GM21825 (cell line): ENCODE results near the gene DAPP1.
A peak's percentile ranks its signal among the peaks of the same experiment; 100 is the strongest.
"Not testable (repeated sequence)": the region's sequence is repeated elsewhere in the genome, so short reads cannot be mapped to it uniquely, and the experiment has no call there.

ENCODE experiments used
- ATAC-seq: cut with Tn5 transposase; IDR thresholded peaks from one replicate; pipeline ENCODE4 v1.9.1; 2021; ENCODE audit warnings: mild to moderate bottlenecking, moderate library complexity; ENCODE audit not compliant: unreplicated experiment

Gene DAPP1

DNA sequence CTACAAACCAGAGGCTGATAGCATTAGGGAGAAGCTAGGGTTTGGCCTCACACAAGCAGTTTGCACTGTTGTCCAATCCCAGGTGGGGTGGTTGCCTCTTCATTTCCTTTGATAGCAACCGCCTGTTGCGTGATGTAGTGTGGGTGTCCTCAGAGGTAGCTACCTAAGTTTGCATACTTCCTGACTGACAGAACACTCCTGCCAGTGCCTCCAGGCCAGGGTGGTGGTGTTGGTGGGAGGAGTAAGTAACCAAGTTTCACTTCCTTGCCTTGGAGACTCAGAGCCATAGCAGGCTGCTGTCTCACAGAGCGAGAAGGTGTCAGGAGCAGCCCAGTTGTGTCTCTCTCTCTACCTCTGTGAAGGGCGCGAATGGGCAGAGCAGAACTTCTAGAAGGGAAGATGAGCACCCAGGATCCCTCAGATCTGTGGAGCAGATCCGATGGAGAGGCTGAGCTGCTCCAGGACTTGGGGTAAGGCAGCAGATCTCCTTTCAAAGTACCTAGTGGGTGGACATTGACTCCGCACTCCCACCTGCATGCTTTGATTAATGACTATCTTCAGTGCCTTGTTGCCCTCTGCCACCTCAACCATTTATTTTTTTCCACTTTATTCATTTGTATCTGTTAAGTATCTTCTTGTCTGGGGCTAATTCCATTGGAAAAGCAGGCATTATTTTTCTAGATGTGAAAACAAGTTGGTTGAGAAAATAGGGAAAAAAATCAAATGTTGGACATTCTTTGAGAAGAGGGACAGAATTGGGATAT lies at the start of gene DAPP1:
DAPP1 (plus strand) TSS at position 283 of the 764 bp plus-strand sequence; CDS start at position 370, 87 bp downstream.
- peak; percentile 95 for ATAC-seq

GRCh38 chr4:99770842-99771241 lies 45.8 kb upstream of the DAPP1 start:
- ATAC-seq, result not testable (repeated sequence)

DNA sequence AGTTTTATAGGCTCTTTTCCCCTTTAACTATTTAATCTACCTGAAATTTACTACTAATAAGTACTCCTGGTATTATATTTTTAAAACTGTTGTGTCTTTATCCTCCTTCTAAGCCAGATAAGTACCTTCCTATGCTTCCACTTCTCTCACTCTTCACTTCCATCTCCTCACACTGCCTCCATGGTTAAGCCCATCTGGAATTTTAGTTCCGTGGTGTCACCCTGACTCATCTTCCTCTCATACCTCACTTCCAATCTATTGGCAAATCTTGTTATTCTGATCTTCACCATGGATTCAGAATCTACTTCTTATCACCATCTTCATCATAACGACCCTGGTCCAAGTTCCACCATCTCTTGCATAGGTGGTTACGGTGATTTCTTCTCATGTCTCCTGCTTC lies 32.7 kb upstream of the DAPP1 start:
- ATAC-seq, result no peak

DNA sequence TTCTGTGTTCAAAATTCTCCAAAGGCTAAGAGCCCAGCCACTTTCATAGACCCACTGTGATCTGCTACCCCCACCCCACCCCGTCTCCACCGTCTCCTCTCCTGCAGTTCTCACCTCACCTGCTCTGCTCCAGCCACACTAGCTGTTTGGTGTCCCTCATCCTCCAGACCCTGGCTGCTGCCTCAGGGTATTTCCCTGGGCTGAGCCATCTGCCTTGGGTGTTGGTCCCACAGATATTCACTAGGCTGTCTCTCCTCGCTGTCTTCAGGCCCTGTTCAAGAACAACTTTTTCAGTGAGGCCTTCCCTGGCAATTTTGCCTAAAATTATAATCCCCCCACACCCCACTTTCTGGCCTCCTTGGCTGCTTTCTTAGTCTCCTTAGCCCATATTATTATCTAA lies 31.8 kb upstream of the DAPP1 start:
- no peak for ATAC-seq

- no peak for ATAC-seq
These were observed 25.6 kb upstream of the DAPP1 start for GRCh38 chr4:99790796-99791617.

- ATAC-seq, result no peak
These were observed 16.2 kb upstream of the DAPP1 start for GRCh38 chr4:99800332-99801004.

DNA sequence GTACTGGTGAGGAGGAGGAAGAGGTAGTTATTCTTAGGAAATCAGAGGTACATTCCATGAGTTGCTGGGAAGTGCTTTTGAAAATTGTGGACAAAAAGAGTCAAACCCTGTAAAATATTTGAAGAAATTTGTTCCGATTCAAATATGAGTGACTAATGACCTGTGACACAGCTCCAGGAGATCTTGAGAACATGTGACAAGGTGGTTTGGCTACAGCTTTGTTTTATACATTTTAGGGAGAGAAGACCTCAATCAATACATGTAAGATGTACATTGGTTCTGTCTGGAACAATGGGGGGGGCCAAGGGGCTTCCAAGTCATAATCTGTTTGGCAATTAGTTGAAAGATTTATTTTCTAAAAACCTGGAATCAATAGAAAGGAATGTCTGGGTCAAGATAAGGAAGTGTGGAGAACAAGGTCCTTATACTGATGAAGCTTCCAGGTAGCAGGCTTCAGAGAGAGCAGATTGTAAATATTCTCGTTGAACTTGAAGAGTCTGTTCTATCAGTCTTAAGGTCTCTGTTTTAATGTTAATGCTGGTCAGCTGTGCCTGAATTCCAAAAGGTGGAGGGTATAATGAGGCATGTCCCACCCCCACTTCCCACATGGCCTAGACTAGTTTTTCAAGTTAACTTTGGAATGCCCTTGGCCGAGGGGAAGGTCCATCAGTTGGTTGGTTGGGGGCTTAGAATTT lies 15.5 kb upstream of the DAPP1 start:
- ATAC-seq, result no peak

GRCh38 chr4:99803566-99804101 lies 13.0 kb upstream of the DAPP1 start:
- ATAC-seq, result no peak

- no peak for ATAC-seq
These were observed 10.1 kb upstream of the DAPP1 start for GRCh38 chr4:99806545-99806944.

DNA sequence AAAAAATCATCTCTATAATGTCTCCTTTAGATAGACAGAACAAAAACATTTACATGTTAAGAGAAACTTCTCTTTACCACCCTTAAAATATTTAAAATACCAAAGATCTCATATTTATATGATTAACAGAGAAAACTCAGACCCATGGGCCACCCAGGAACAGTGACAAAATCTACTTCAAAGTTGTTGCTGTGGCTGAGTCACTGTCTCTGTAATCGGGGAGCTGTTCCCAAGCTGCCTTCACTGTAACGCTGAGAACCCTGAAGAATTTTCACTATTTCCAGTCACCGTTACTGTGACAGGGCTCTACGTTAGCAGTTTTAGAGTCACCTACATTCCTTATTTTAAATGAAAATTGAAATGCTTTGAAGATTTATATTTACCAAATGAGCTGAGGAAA lies 9.0 kb upstream of the DAPP1 start:
- no peak for ATAC-seq

- peak; percentile 91 for ATAC-seq
These were observed 8.3 kb upstream of the DAPP1 start for GRCh38 chr4:99808260-99808857.

GRCh38 chr4:99809326-99809725 lies 7.3 kb upstream of the DAPP1 start:
- ATAC-seq, result no peak

- no peak for ATAC-seq
These were observed 6.1 kb upstream of the DAPP1 start for GRCh38 chr4:99810536-99810935.

GRCh38 chr4:99811117-99811516 lies 5.5 kb upstream of the DAPP1 start:
- no peak for ATAC-seq

DNA sequence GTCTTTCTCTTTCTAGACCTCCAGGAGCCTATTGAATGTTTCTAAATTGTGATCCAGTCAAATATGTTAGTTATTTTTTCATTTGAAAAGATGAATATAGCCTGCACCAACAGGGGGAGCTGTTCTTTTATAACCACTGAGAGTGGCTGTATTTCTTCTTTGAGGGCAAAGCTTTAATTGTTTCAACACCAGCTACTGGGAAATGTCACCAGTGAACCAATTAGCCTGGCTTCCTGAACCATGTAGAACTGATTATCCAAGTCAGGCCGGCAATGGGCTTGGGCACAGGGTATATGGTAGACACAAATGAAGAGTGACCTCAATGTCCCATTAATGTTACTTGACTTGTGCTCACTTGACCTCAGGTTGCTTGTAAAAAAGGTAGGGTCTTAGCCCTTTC lies 4.8 kb upstream of the DAPP1 start:
- no peak for ATAC-seq

GRCh38 chr4:99815597-99816011 lies 1.0 kb upstream of the DAPP1 start:
- ATAC-seq, result no peak

DNA sequence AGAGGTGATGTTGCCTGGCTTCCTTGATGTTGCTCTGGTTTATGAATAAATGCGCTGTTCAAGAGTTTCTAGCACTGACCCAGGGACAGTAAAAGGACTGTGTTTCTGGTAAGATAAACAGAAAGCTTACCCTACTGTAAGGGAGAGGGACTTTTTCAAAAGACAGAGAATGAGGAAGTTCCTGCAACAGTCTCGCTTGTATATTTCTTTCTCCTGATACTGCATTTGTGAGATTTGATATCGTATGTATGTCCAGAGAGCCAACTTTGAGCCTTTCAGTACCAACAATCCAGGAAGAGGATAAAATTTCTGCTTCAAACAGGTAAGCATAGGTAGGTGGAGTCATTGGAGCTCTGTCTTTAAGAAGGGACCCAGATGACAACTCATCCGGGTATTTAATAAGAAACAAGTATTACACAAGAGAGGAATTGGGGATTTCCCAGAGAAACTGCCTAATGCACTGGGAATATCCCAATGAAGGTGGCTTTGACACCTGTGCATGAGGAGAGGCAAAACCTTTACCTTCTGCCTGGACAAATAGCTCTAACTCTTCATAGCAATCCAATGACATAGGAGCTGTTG lies 773 bp downstream of the DAPP1 start:
- ATAC-seq, result peak; percentile 23

GRCh38 chr4:99818661-99819060 lies 2.0 kb downstream of the DAPP1 start:
- ATAC-seq, result no peak

- ATAC-seq, result peak; percentile 83
These were observed 5.4 kb downstream of the DAPP1 start for GRCh38 chr4:99821918-99822503.

DNA sequence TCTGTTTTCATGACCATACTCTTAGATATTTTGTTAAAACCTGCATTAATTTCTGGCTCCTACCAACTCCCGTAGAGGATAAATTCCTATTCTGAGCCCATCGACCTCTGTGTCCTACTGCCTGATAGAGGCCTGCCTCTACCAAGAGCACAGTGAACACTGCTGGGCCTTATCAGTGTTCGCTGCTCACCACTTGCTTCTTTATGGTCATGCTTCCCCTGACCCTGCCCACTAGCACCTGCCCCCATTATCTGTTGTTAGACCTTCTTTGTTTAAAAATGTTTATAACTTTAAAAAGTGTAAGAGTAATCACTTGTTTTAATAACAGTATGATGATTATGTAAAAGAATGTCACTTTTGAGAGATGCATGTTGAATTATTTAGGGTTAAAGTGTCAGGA lies 6.1 kb downstream of the DAPP1 start:
- no peak for ATAC-seq
